Endodermal cell (in vitro differentiated cells): ENCODE data around the gene CSRP2. TPM values are rescaled to one million over a fixed set of nuclear protein-coding genes. Genes with fewer than 3 reads are reported as not detected.

Experiments
- DNase-seq: peaks from one replicate; pipeline ENCODE4 v3.0.0-alpha.2; 2017
- H3K27ac ChIP-seq: 2 replicates; pipeline ENCODE4 v1.5.1; 2013; ENCODE audit warnings: mild to moderate bottlenecking, low read depth, low read length, moderate library complexity
- H3K27me3 ChIP-seq: 2 replicates; pipeline ENCODE4 v1.6.1; 2013; ENCODE audit warnings: mild to moderate bottlenecking, low read length, moderate library complexity; ENCODE audit not compliant: insufficient read depth, control insufficient read depth, poor library complexity, severe bottlenecking
- H3K36me3 ChIP-seq: 2 replicates; pipeline ENCODE4 v1.7.0; 2013; ENCODE audit warnings: mild to moderate bottlenecking, low read length, moderate library complexity; ENCODE audit not compliant: control insufficient read depth, insufficient read depth
- H3K4me1 ChIP-seq: one replicate; pipeline ENCODE4 v1.7.0; 2013; ENCODE audit warnings: low read length; ENCODE audit not compliant: control insufficient read depth, insufficient read depth
- H3K4me3 ChIP-seq: 2 replicates; pipeline ENCODE4 v1.5.1; 2013; ENCODE audit warnings: mild to moderate bottlenecking, low read length, moderate library complexity
- H3K9ac ChIP-seq: 2 replicates; pipeline ENCODE4 v1.6.1; 2013; ENCODE audit warnings: mild to moderate bottlenecking, low read length, moderate library complexity; ENCODE audit not compliant: poor library complexity, severe bottlenecking; ENCODE audit errors: extremely low read depth
- H3K9me3 ChIP-seq: 2 replicates; pipeline ENCODE4 v1.6.1; 2013; ENCODE audit warnings: mild to moderate bottlenecking, low read length, moderate library complexity; ENCODE audit not compliant: control insufficient read depth
- H3K27ac Mint-ChIP-seq: 2 replicates; pipeline ENCODE4 v1.8.0; 2020; ENCODE audit warnings: mixed read lengths
- H3K27me3 Mint-ChIP-seq: 2 replicates; pipeline ENCODE4 v1.8.0; 2021; ENCODE audit warnings: mild to moderate bottlenecking, mixed read lengths; ENCODE audit not compliant: insufficient read depth
- H3K36me3 Mint-ChIP-seq: 2 replicates; pipeline ENCODE4 v1.8.0; 2020; ENCODE audit warnings: low read depth, mixed read lengths
- H3K4me1 Mint-ChIP-seq: 2 replicates; pipeline ENCODE4 v1.8.0; 2020; ENCODE audit warnings: mixed read lengths
- H3K4me3 Mint-ChIP-seq: 2 replicates; pipeline ENCODE4 v1.8.0; 2020; ENCODE audit warnings: mild to moderate bottlenecking, moderate library complexity, mixed read lengths
- H3K9me3 Mint-ChIP-seq: 2 replicates; pipeline ENCODE4 v1.8.0; 2020; ENCODE audit warnings: mild to moderate bottlenecking, mixed read lengths
- WGBS, 2 experiments: methylation state at CpG; one replicate each; pipeline versions ENCODE4 v1.1.5 to v1.1.7; 2013; ENCODE audit warnings: missing lambda C conversion rate in 2 of 2, mixed read lengths in 1 of 2; ENCODE audit not compliant: insufficient coverage in 1 of 2, insufficient read length in 1 of 2; 5-methylcytosine and 5-hydroxymethylcytosine counted together
- total RNA-seq, 2 donors: library from RNA; stranded (reverse); fragmentation: NEBNext Ultra II Directional in 1 of 2; extraction: Animal tissue kit (Norgen Biotek cat#: 25700) in 1 of 2; gene quantifications; 2 replicates in 1 of 2; 3 replicates in 1 of 2; pipeline ENCODE4 v1.2.1, GENCODE V29; 2021
- TF ChIP-seq, protein P1 (sequence below): fragments of 200-600 bp; sonication (generic); conservative IDR thresholded peaks from 2 replicates; pipeline ENCODE4 v1.5.0; 2021; ENCODE audit warnings: antibody characterized with exemption, mild to moderate bottlenecking

Gene CSRP2
- total RNA-seq, 2 donors from 2014 or later = 74.7 to 121 TPM

DNA sequence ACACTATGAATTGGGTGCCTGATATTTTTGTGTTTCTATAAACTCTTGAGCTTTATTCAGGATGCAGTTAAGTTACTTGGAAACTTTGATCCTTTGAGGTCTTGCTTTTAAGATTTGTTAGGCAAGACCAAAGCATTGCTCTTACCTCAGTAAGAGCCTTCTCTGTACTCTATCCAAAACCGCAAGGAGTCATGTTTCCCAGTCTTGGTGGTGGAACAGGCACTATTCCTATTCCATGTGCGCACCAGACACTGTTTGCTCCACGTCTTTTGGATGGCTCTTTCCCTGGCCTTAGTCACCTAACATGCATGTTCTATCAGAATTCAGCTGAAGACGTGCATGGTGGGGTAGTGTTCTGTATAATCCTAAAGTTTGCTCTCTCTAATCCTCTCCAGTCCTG, 23.5 kb downstream of the CSRP2 start:
- no peak overlapping the region for H3K27ac Mint-ChIP-seq
- no peak overlapping the region for H3K27ac ChIP-seq
- H3K27me3 Mint-ChIP-seq = no peaks in the 10 kb centered on the region

DNA sequence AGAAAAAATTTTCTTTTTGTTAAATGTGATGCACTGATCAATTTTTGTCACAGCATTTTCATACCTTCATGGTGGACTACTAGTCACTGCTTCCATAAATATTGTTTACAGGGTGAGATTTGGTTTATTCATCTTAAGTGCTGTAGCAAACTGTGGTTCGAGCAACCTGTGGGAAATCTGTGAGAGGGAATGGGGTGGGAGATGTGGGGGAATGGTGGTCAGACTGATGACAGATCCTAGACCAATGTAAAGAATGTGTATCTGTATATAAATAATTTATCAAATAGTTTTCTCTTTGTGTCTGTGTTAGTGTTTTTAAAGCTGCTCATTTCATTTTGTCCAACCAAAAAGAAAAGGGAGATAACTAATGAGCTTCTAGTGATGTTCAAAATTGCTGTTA, 26.7 kb downstream of the CSRP2 start:
- Histone ChIP-seq H3K4me3 (no peak overlapping the region), H3K27me3 (no peaks in the 10 kb centered on the region), H3K9ac (no peak overlapping the region), H3K27ac (no peak overlapping the region), H3K9me3 (no peaks in the 10 kb centered on the region), H3K4me1 (no peaks in the 10 kb centered on the region), H3K36me3 (peaks cover 51% of the 10 kb centered on the region)
- no peak for DNase-seq
- WGBS, 2 experiments = 80 to 95% methylated on average over 1 of the region's 1 CpG
- Mint-ChIP-seq H3K27me3 (no peaks in the 10 kb centered on the region), H3K9me3 (no peaks in the 10 kb centered on the region), H3K4me1 (no peaks in the 10 kb centered on the region), H3K4me3 (no peak overlapping the region), H3K27ac (no peak overlapping the region), H3K36me3 (peaks cover 38% of the 10 kb centered on the region)
- TF ChIP-seq, protein P1, sequence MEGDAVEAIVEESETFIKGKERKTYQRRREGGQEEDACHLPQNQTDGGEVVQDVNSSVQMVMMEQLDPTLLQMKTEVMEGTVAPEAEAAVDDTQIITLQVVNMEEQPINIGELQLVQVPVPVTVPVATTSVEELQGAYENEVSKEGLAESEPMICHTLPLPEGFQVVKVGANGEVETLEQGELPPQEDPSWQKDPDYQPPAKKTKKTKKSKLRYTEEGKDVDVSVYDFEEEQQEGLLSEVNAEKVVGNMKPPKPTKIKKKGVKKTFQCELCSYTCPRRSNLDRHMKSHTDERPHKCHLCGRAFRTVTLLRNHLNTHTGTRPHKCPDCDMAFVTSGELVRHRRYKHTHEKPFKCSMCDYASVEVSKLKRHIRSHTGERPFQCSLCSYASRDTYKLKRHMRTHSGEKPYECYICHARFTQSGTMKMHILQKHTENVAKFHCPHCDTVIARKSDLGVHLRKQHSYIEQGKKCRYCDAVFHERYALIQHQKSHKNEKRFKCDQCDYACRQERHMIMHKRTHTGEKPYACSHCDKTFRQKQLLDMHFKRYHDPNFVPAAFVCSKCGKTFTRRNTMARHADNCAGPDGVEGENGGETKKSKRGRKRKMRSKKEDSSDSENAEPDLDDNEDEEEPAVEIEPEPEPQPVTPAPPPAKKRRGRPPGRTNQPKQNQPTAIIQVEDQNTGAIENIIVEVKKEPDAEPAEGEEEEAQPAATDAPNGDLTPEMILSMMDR = no peak

More for the DNA sequence above, 23.5 kb downstream of the CSRP2 start:
- no peaks in the 10 kb centered on the region for H3K4me1 ChIP-seq
- Mint-ChIP-seq H3K9me3 (no peaks in the 10 kb centered on the region), H3K36me3 (peaks cover 43% of the 10 kb centered on the region), H3K4me3 (no peak overlapping the region), H3K4me1 (peaks cover 4% of the 10 kb centered on the region)
- H3K9me3 ChIP-seq = no peaks in the 10 kb centered on the region
- no peak for DNase-seq
- no peak overlapping the region for H3K4me3 ChIP-seq
- no peak overlapping the region for H3K9ac ChIP-seq
- peaks cover 55% of the 10 kb centered on the region for H3K36me3 ChIP-seq
- 99 to 100% methylated on average over 3 to 4 of the region's 4 CpGs for WGBS, 2 experiments
- H3K27me3 ChIP-seq = no peaks in the 10 kb centered on the region
- TF ChIP-seq, protein P1 = no peak

DNA sequence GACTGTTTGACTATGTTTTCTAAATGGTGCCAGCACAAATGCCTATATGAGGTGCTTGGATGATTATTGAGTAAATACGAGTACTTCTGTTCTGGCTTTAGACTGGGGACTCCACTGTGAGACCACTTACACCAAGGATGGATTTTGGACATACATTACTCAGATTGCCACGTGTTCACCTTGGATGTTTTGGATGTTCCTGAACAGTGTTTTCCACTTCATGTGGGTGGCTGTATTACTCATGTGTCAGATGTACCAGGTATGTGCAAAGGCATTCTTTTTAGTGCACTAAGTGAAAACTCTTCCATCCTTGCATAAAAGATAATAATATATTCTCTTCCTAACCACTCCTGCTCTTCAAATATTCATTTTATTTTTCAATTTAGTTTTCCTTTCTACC, 30.7 kb downstream of the CSRP2 start:
- no peak overlapping the region for H3K27ac ChIP-seq
- no peaks in the 10 kb centered on the region for H3K4me1 ChIP-seq
- no peak overlapping the region for H3K9ac ChIP-seq
- no peak overlapping the region for H3K4me3 Mint-ChIP-seq
- DNase-seq = no peak
- no peaks in the 10 kb centered on the region for H3K27me3 ChIP-seq
- peaks cover 22% of the 10 kb centered on the region for H3K36me3 Mint-ChIP-seq
- H3K36me3 ChIP-seq = peaks cover 35% of the 10 kb centered on the region
- no peak overlapping the region for H3K27ac Mint-ChIP-seq
- no peaks in the 10 kb centered on the region for H3K9me3 Mint-ChIP-seq
- no peaks in the 10 kb centered on the region for H3K27me3 Mint-ChIP-seq
- H3K4me1 Mint-ChIP-seq = no peaks in the 10 kb centered on the region
- 94 to 100% methylated on average over 1 to 2 of the region's 2 CpGs for WGBS, 2 experiments
- no peaks in the 10 kb centered on the region for H3K9me3 ChIP-seq
- H3K4me3 ChIP-seq = no peak overlapping the region
- TF ChIP-seq, protein P1 = no peak
